H9 (cell line): Measurements from ENCODE around the gene CENPP. TPM values are rescaled to one million over a fixed set of nuclear protein-coding genes. Genes with fewer than 3 reads are reported as not detected.

Experiments
- DNase-seq: peaks from one replicate; pipeline ENCODE4 v3.0.0-alpha.2; 2017
- H2AFZ ChIP-seq: one replicate; pipeline ENCODE4 v1.6.1; 2013; ENCODE audit warnings: mild to moderate bottlenecking, low read length, control low read depth, moderate library complexity
- H2AK5ac ChIP-seq: 2 replicates; pipeline ENCODE4 v1.6.1; 2013; ENCODE audit warnings: low read length, control low read depth, mixed read lengths; ENCODE audit not compliant: insufficient read length
- H2BK120ac ChIP-seq: one replicate; pipeline ENCODE4 v1.6.1; 2013; ENCODE audit warnings: low read depth, mild to moderate bottlenecking, low read length, control low read depth, inconsistent platforms; ENCODE audit not compliant: poor library complexity, severe bottlenecking
- H2BK12ac ChIP-seq: 2 replicates; pipeline ENCODE4 v1.6.1; 2013; ENCODE audit warnings: low read length, control low read depth, mixed read lengths, low read depth; ENCODE audit not compliant: insufficient read length
- H2BK15ac ChIP-seq: 2 replicates; pipeline ENCODE4 v1.6.1; 2013; ENCODE audit warnings: low read depth, low read length, control low read depth
- H2BK20ac ChIP-seq: one replicate; pipeline ENCODE4 v1.6.1; 2013; ENCODE audit warnings: low read depth, mild to moderate bottlenecking, low read length, control low read depth, inconsistent platforms; ENCODE audit not compliant: poor library complexity, severe bottlenecking
- H2BK5ac ChIP-seq: 2 replicates; pipeline ENCODE4 v1.6.1; 2013; ENCODE audit warnings: low read length, control low read depth, mixed read lengths; ENCODE audit not compliant: insufficient read length
- H3K14ac ChIP-seq: 2 replicates; pipeline ENCODE4 v1.6.1; 2013; ENCODE audit warnings: low read length, control low read depth; ENCODE audit not compliant: insufficient read depth
- H3K18ac ChIP-seq: 2 replicates; pipeline ENCODE4 v1.6.1; 2013; ENCODE audit warnings: low read depth, mild to moderate bottlenecking, mixed read lengths, low read length, control low read depth; ENCODE audit not compliant: insufficient read length
- H3K23ac ChIP-seq: 2 replicates; pipeline ENCODE4 v1.6.1; 2013; ENCODE audit warnings: low read length, control low read depth, mixed read lengths, low read depth; ENCODE audit not compliant: insufficient read length
- H3K23me2 ChIP-seq: 2 replicates; pipeline ENCODE4 v1.6.1; 2013; ENCODE audit warnings: low read depth, mild to moderate bottlenecking, mixed read lengths, low read length, control low read depth; ENCODE audit not compliant: insufficient read length, poor library complexity, severe bottlenecking
- H3K27ac ChIP-seq: 2 replicates; pipeline ENCODE4 v1.5.1; 2013; ENCODE audit warnings: low read length, control low read depth, mixed read lengths, low read depth; ENCODE audit not compliant: insufficient read length
- H3K27me3 ChIP-seq: 2 replicates; pipeline ENCODE4 v1.6.1; 2013; ENCODE audit warnings: low read length, control low read depth, inconsistent platforms; ENCODE audit not compliant: insufficient read depth
- H3K4ac ChIP-seq: 2 replicates; pipeline ENCODE4 v1.6.1; 2013; ENCODE audit warnings: low read depth, mild to moderate bottlenecking, control low read depth, inconsistent platforms, low read length, moderate library complexity
- H3K4me1 ChIP-seq: 2 replicates; pipeline ENCODE4 v1.6.1; 2013; ENCODE audit warnings: low read length, control low read depth, inconsistent platforms; ENCODE audit not compliant: insufficient read depth
- H3K4me2 ChIP-seq: 2 replicates; pipeline ENCODE4 v1.6.1; 2013; ENCODE audit warnings: low read length, control low read depth, mixed read lengths; ENCODE audit not compliant: insufficient read length, insufficient read depth
- H3K56ac ChIP-seq: 2 replicates; pipeline ENCODE4 v1.6.1; 2013; ENCODE audit warnings: low read depth, mild to moderate bottlenecking, mixed read lengths, low read length, control low read depth; ENCODE audit not compliant: insufficient read length
- H3K79me1 ChIP-seq: 2 replicates; pipeline ENCODE4 v1.6.1; 2013; ENCODE audit warnings: low read depth, mild to moderate bottlenecking, moderate library complexity, low read length, control low read depth, inconsistent platforms; ENCODE audit not compliant: insufficient read depth, poor library complexity, severe bottlenecking
- H3K79me2 ChIP-seq: 2 replicates; pipeline ENCODE4 v1.6.1; 2013; ENCODE audit warnings: low read length, control low read depth, inconsistent platforms; ENCODE audit not compliant: insufficient read depth
- H3K9ac ChIP-seq: 2 replicates; pipeline ENCODE4 v1.6.1; 2013; ENCODE audit warnings: low read length, control low read depth, mixed read lengths; ENCODE audit not compliant: insufficient read length; ENCODE audit errors: extremely low read depth
- H3K9me3 ChIP-seq: one replicate; pipeline ENCODE4 v1.6.1; 2013; ENCODE audit warnings: low read depth, low read length, inconsistent platforms; ENCODE audit not compliant: control insufficient read depth
- H3T11ph ChIP-seq: one replicate; pipeline ENCODE4 v1.6.1; 2013; ENCODE audit warnings: mild to moderate bottlenecking, low read length, control low read depth, inconsistent platforms
- H4K20me1 ChIP-seq: one replicate; pipeline ENCODE4 v1.6.1; 2013; ENCODE audit not compliant: control insufficient read depth, insufficient read length, insufficient read depth
- H4K5ac ChIP-seq: 2 replicates; pipeline ENCODE4 v1.6.1; 2013; ENCODE audit warnings: low read depth, mild to moderate bottlenecking, mixed read lengths, low read length, control low read depth; ENCODE audit not compliant: insufficient read length
- H4K8ac ChIP-seq: replicated peaks from 2 replicates; pipeline ENCODE4 v1.6.1; 2013; ENCODE audit warnings: low read length, control low read depth, mixed read lengths, low read depth; ENCODE audit not compliant: insufficient read length
- H4K91ac ChIP-seq: 2 replicates; pipeline ENCODE4 v1.6.1; 2013; ENCODE audit warnings: low read depth, mild to moderate bottlenecking, moderate library complexity, mixed read lengths, low read length, control low read depth; ENCODE audit not compliant: insufficient read length
- H3K27ac Mint-ChIP-seq, 3 experiments: 2 replicates in 2 of 3; 3 replicates in 1 of 3; pipeline ENCODE4 v1.8.0; 2020 to 2021; ENCODE audit warnings: mixed read lengths in 3 of 3, mild to moderate bottlenecking in 1 of 3, moderate library complexity in 1 of 3
- H3K27me3 Mint-ChIP-seq: 2 replicates; pipeline ENCODE4 v1.8.0; 2021; ENCODE audit warnings: low read depth, mild to moderate bottlenecking, moderate library complexity, mixed read lengths
- H3K36me3 Mint-ChIP-seq, 3 experiments: 2 replicates in 2 of 3; 3 replicates in 1 of 3; pipeline ENCODE4 v1.8.0; 2020 to 2021; ENCODE audit warnings: low read depth in 3 of 3, mixed read lengths in 3 of 3; ENCODE audit not compliant: insufficient read depth in 1 of 3
- H3K4me1 Mint-ChIP-seq, 2 experiments: 2 replicates each; pipeline ENCODE4 v1.8.0; 2020; ENCODE audit warnings: mixed read lengths in 2 of 2
- H3K4me3 Mint-ChIP-seq, 2 experiments: 2 replicates in 1 of 2; 3 replicates in 1 of 2; pipeline ENCODE4 v1.8.0; 2020 to 2021; ENCODE audit warnings: mild to moderate bottlenecking in 2 of 2, mixed read lengths in 2 of 2, moderate library complexity in 1 of 2
- H3K9me3 Mint-ChIP-seq, 2 experiments: 2 replicates in 1 of 2; 3 replicates in 1 of 2; pipeline ENCODE4 v1.8.0; 2020; ENCODE audit warnings: mild to moderate bottlenecking in 2 of 2, mixed read lengths in 2 of 2, moderate library complexity in 1 of 2
- WGBS: extraction: QIAGEN DNeasy Blood & Tissue Kit; methylation state at CpG from one replicate; pipeline ENCODE4 v1.1.7; 2013; ENCODE audit warnings: missing lambda C conversion rate, low lambda C conversion rate, mixed read lengths; ENCODE audit not compliant: insufficient read length; ENCODE audit errors: extremely low coverage; 5-methylcytosine and 5-hydroxymethylcytosine counted together
- total RNA-seq: library from RNA; stranded (reverse); gene quantifications from 2 replicates; pipeline ENCODE4 v1.2.1, GENCODE V29; 2021
- TF ChIP-seq, protein P1 (sequence below): fragments of 200-600 bp; sonication (generic); conservative IDR thresholded peaks from 3 replicates; pipeline ENCODE4 v1.8.0; 2021; ENCODE audit warnings: antibody characterized with exemption, mild to moderate bottlenecking

CENPP gene
- total RNA-seq, 1 experiment from 2014 or later, result 9.1 TPM

- H3K4me3 Mint-ChIP-seq, result no peak overlapping the region
- no CpG with 5 or more reads among the region's 7 CpGs for WGBS
- H2BK5ac ChIP-seq, result no peak overlapping the region
- H3K56ac ChIP-seq, result no peak overlapping the region
- H3K36me3 Mint-ChIP-seq, result no peaks in the 10 kb centered on the region
- H3K4ac ChIP-seq, result no peak overlapping the region
- no peak overlapping the region for H3K27ac Mint-ChIP-seq
- H3K23ac ChIP-seq, result no peak overlapping the region
- H3K27ac ChIP-seq, result no peak overlapping the region
- H3K14ac ChIP-seq, result no peak overlapping the region; the same call in 1 of the 2 replicates
- no peaks in the 10 kb centered on the region for H3K79me1 ChIP-seq
- H3K27me3 Mint-ChIP-seq, result no peaks in the 10 kb centered on the region
- H2AK5ac ChIP-seq, result no peak overlapping the region
- H2BK12ac ChIP-seq, result no peak overlapping the region
- H2BK120ac ChIP-seq, result no peak overlapping the region
- H3K79me2 ChIP-seq, result no peaks in the 10 kb centered on the region
- no peaks in the 10 kb centered on the region for H3K9me3 Mint-ChIP-seq
- no peak overlapping the region for H2BK20ac ChIP-seq
- no peaks in the 10 kb centered on the region for H4K20me1 ChIP-seq
- no peak overlapping the region for H3T11ph ChIP-seq
- no peak overlapping the region for H4K91ac ChIP-seq
- no peaks in the 10 kb centered on the region for H3K27me3 ChIP-seq
- H3K23me2 ChIP-seq, result no peaks in the 10 kb centered on the region
- TF ChIP-seq, protein P1, sequence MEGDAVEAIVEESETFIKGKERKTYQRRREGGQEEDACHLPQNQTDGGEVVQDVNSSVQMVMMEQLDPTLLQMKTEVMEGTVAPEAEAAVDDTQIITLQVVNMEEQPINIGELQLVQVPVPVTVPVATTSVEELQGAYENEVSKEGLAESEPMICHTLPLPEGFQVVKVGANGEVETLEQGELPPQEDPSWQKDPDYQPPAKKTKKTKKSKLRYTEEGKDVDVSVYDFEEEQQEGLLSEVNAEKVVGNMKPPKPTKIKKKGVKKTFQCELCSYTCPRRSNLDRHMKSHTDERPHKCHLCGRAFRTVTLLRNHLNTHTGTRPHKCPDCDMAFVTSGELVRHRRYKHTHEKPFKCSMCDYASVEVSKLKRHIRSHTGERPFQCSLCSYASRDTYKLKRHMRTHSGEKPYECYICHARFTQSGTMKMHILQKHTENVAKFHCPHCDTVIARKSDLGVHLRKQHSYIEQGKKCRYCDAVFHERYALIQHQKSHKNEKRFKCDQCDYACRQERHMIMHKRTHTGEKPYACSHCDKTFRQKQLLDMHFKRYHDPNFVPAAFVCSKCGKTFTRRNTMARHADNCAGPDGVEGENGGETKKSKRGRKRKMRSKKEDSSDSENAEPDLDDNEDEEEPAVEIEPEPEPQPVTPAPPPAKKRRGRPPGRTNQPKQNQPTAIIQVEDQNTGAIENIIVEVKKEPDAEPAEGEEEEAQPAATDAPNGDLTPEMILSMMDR, result no peak
- no peak overlapping the region for H4K8ac ChIP-seq
- H3K4me2 ChIP-seq, result no peak overlapping the region
- H2BK15ac ChIP-seq, result no peak overlapping the region
- no peak overlapping the region for H4K5ac ChIP-seq
- H3K9me3 ChIP-seq, result no peaks in the 10 kb centered on the region
- no peak overlapping the region for H3K9ac ChIP-seq
- no peak for DNase-seq
- H2AFZ ChIP-seq, result no peak overlapping the region
- H3K4me1 ChIP-seq, result no peaks in the 10 kb centered on the region
- no peak overlapping the region for H3K18ac ChIP-seq
- peaks cover 8 to 12% of the 10 kb centered on the region in 2 experiments for H3K4me1 Mint-ChIP-seq
Observed at GRCh38 chr9:92478783-92479182, 153.0 kb downstream of the CENPP start.
